ENCODE data around the gene TFDP1. TPM values are rescaled to one million over a fixed set of nuclear protein-coding genes. Genes with fewer than 3 reads are reported as not detected.
A peak's percentile ranks its signal among the peaks of the same experiment; 100 is the strongest.
"Not testable (repeated sequence)": the region's sequence is repeated elsewhere in the genome, so short reads cannot be mapped to it uniquely, and the experiment has no call there.

TFDP1 gene
- total RNA-seq, 6 donors from 2014 or later = 23.2 to 45.2 (median 37.9) TPM

DNA sequence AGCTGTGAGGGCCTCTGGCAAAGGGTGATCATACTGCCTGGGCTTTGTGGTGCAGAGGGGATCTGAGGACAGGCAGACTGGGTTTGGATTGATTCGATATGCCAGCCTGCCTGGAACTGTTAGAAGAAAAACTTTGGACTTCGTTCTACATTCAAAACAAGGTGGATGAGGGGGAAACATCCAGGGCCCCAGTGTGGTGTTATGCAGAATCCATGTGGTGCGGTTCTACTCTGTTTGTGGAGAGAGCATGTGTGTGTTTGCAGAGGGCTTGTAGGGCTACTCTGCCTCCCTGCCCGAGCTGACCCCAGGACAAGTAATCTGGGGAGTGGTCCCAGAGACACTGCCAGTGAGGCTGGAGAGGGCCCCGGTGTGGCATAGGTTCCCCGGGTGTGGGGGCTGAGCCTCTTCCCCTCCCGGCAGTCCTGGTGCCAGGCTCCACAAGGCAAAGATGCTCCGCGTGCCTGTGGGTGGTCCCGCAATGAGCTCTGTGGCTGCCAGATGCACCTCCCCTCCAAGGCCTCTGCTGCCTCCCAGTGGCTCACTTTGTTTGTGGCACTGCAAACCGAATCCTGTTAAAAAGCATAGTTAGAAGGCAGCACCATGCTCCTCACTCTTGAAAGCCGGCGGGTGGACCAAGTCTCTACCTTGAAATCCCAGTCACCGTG lies 22.3 kb upstream of the TFDP1 start:
- ATAC-seq (ENCODE audit: low FRiP score in 2 of 2) = peak; percentile 13 to 82
- Histone ChIP-seq H3K4me1 (no peaks in the 10 kb centered on the region), H3K27ac (no peak overlapping the region), H3K4me3 (no peak overlapping the region), H3K36me3 (no peaks in the 10 kb centered on the region), H3K27me3 (no peaks in the 10 kb centered on the region), H3K9me3 (no peaks in the 10 kb centered on the region)
- 26 to 37% methylated on average over 7 to 14 of the region's 14 CpGs for WGBS, 2 donors
- peak in 1 of 2 donors; percentile 38 for DNase-seq
- TF ChIP-seq, protein P1, sequence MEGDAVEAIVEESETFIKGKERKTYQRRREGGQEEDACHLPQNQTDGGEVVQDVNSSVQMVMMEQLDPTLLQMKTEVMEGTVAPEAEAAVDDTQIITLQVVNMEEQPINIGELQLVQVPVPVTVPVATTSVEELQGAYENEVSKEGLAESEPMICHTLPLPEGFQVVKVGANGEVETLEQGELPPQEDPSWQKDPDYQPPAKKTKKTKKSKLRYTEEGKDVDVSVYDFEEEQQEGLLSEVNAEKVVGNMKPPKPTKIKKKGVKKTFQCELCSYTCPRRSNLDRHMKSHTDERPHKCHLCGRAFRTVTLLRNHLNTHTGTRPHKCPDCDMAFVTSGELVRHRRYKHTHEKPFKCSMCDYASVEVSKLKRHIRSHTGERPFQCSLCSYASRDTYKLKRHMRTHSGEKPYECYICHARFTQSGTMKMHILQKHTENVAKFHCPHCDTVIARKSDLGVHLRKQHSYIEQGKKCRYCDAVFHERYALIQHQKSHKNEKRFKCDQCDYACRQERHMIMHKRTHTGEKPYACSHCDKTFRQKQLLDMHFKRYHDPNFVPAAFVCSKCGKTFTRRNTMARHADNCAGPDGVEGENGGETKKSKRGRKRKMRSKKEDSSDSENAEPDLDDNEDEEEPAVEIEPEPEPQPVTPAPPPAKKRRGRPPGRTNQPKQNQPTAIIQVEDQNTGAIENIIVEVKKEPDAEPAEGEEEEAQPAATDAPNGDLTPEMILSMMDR (IDR thresholded peaks at IDR 0.05) = peak in 5 of 6 experiments; percentile 44 to 65 (median 53)
- TF ChIP-seq EP300 (IDR thresholded peaks at IDR 0.05) (no peak), POLR2AphosphoS5 (IDR thresholded peaks at IDR 0.05) (no peak)

DNA sequence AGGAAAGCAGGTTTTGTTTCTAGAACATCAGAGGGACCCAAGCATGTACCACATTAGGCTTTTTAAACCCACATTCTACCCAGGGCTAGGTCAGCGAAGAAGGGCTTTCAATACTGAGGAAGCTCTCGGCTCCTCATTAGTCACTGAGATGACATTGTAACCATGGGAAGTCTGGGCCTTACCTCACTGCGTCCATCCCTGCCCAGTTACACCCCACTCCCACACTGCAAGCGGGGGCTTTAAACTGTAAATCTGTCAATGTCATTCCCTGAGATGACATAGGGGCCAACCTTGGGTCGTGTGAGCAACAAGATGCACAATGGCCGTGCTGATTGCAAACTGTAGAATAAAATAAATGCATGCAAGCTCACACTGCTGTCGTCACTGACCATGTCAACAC lies 21.7 kb upstream of the TFDP1 start:
- no peaks in the 10 kb centered on the region for H3K27me3 ChIP-seq
- no peak for DNase-seq
- no peak overlapping the region for H3K4me3 ChIP-seq
- H3K9me3 ChIP-seq = no peaks in the 10 kb centered on the region
- no peaks in the 10 kb centered on the region for H3K4me1 ChIP-seq
- H3K36me3 ChIP-seq = no peaks in the 10 kb centered on the region
- TF ChIP-seq EP300 (IDR thresholded peaks at IDR 0.05) (no peak), POLR2A (IDR thresholded peaks at IDR 0.05) (no peak), POLR2AphosphoS5 (IDR thresholded peaks at IDR 0.05) (no peak)
- TF ChIP-seq, protein P1 (IDR thresholded peaks at IDR 0.05) = no peak
- WGBS, 2 donors = 68% methylated on average over 7 of the region's 7 CpGs
- H3K27ac ChIP-seq = no peak overlapping the region
- ATAC-seq (ENCODE audit: low FRiP score in 2 of 2) = no peak

DNA sequence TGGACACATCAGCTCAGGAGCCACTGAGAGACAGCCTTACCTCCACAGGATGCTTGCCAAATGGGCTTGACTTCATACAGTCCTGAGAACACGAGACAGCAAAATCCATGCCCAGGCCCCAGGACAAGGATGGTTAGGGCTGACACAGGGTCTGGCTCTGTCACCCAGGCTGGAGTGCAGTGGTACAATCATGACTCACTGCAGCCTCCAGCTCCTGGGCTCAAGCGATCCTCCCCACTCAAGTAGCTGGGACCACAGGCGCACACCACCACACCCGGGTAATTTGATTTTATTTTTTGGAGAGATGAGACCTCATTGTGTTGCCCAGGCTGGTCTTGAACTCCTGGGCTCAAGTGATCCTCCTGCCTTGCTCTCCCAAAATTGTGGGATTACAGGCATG lies 21.0 kb upstream of the TFDP1 start:
- not testable (repeated sequence) for H3K4me1 ChIP-seq; H3K36me3 ChIP-seq; H3K27ac ChIP-seq; H3K4me3 ChIP-seq; DNase-seq; H3K9me3 ChIP-seq; ATAC-seq (ENCODE audit: low FRiP score in 2 of 2); H3K27me3 ChIP-seq
- WGBS, 2 donors = 77 to 93% methylated on average over 3 to 4 of the region's 4 CpGs

DNA sequence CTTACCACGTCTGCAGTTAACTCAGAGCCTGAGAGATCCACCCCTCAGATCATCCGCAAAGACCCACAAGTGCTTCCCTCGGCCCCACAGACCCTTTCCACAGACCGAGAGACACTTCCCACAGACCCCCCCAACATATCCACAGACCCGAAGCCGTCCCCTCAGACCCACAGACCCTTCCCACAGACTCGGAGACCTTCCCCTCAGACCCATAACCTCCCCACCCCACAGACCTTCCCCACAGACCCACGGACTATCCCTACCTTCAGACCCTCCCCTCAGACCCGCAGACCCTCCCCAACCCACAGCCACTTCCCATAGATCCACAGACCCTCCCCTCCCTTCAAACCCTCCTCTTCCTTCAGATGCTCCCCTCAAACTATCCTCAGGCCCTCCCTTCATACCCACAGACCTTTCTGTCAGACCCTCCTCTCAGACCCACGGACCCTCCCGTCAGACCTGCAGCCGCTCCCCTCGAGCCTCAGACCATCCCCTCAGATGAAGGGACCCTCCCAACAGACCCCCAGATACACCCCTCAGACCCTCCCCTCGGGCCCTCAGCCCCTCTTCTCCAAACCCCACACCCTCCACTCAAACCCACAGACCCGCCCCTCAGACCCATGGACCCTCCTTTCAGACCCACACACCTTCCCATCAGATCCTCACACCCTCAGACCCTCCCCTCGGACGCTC lies 20.1 kb upstream of the TFDP1 start:
- H3K36me3 ChIP-seq = no peaks in the 10 kb centered on the region
- ATAC-seq (ENCODE audit: low FRiP score in 2 of 2) (no peak), DNase-seq (no peak)
- 80 to 82% methylated on average over 17 of the region's 17 CpGs for WGBS, 2 donors
- no peaks in the 10 kb centered on the region for H3K27me3 ChIP-seq
- no peaks in the 10 kb centered on the region for H3K9me3 ChIP-seq
- no peak overlapping the region for H3K4me3 ChIP-seq
- no peak for TF ChIP-seq EP300 (IDR thresholded peaks at IDR 0.05)
- TF ChIP-seq POLR2AphosphoS5 (IDR thresholded peaks at IDR 0.05) = no peak
- no peak for TF ChIP-seq POLR2A (IDR thresholded peaks at IDR 0.05)
- H3K4me1 ChIP-seq = no peaks in the 10 kb centered on the region
- H3K27ac ChIP-seq = no peak overlapping the region

DNA sequence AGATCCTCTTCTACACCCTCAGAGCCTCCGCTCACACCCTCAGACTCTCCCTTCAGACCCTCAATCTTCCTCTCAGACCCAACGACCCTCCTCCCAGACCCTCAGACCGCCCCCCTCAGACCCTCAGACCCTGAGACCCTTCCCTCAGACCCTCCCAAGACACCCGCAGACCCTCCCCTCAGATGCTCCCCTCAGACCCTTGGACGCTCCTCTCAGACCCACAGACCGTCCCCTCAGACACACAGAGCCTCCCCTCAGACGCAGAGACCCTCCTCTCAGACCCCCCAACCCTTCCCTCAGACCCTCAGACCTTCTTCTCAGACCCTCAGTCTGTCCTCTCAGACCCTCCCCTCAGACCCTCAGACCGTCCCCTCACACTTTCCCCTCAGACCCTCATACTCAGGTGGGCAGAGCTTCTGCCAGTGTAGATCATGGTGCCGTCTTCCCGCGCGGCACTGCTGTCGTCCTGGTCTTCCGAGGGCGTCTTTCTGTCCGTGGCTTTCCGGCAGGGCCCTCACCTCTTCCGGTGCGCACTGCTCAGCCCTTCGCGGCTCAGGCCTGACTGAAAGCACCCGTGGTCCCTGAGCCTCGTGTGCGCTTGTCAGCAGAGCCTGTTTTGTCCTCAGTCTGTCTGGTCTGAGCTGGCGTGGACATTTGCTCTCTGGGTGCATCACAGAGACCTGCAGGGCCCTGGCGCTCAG lies 18.9 kb upstream of the TFDP1 start:
- 83% methylated on average over 20 to 25 of the region's 26 CpGs for WGBS, 2 donors
- Histone ChIP-seq H3K9me3 (no peaks in the 10 kb centered on the region), H3K4me1 (no peaks in the 10 kb centered on the region), H3K27ac (no peak overlapping the region), H3K27me3 (no peaks in the 10 kb centered on the region), H3K4me3 (no peak overlapping the region), H3K36me3 (no peaks in the 10 kb centered on the region)
- TF ChIP-seq EP300 (IDR thresholded peaks at IDR 0.05) (no peak), POLR2A (IDR thresholded peaks at IDR 0.05) (no peak), POLR2AphosphoS5 (IDR thresholded peaks at IDR 0.05) (no peak)
- TF ChIP-seq, protein P1 (IDR thresholded peaks at IDR 0.05) = no peak
- ATAC-seq (ENCODE audit: low FRiP score in 2 of 2) (no peak), DNase-seq (no peak)
